Hippocampal formation (tissue), 2 donors: Measurements from ENCODE around the gene LRIT1.
"Not testable (repeated sequence)": the region's sequence is repeated elsewhere in the genome, so short reads cannot be mapped to it uniquely, and the experiment has no call there.

Experiments
- DNase-seq, 2 donors: peaks; one replicate each; lab custom pipeline; 2025; lab: John Stamatoyannopoulos, UW

LRIT1 gene, protein sequence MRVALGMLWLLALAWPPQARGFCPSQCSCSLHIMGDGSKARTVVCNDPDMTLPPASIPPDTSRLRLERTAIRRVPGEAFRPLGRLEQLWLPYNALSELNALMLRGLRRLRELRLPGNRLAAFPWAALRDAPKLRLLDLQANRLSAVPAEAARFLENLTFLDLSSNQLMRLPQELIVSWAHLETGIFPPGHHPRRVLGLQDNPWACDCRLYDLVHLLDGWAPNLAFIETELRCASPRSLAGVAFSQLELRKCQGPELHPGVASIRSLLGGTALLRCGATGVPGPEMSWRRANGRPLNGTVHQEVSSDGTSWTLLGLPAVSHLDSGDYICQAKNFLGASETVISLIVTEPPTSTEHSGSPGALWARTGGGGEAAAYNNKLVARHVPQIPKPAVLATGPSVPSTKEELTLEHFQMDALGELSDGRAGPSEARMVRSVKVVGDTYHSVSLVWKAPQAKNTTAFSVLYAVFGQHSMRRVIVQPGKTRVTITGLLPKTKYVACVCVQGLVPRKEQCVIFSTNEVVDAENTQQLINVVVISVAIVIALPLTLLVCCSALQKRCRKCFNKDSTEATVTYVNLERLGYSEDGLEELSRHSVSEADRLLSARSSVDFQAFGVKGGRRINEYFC

DNA sequence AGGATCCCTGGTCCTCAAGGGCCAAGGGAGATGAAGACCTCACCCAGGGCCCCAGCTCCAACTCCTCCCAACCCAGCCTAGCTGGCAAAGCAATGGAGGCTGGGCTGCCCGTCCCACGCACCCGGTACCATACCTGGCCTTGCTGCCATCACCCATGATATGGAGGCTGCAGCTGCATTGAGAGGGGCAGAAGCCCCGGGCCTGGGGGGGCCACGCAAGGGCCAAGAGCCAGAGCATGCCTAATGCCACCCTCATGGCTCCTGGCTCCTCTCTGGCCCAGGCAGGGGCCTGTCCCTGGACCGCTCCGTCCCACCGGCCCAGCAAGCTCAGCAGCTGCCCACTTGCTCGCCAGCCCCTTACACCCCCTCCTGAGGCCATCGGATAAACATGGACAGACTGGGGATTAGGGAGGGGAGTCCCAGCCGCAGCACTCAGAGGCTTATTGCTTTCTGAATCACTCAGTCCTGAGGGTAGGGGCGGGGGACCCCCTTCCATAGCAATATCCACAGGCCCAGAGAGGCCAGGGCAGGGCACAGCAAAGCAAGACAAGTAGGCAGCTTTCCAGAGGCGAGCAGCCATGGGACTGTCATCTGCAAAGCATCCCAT, at the start of gene LRIT1:
LRIT1 (minus strand) TSS at position 362 of the 606 bp plus-strand sequence; CDS start at position 255, 107 bp downstream.
- DNase-seq, result no peak

DNA sequence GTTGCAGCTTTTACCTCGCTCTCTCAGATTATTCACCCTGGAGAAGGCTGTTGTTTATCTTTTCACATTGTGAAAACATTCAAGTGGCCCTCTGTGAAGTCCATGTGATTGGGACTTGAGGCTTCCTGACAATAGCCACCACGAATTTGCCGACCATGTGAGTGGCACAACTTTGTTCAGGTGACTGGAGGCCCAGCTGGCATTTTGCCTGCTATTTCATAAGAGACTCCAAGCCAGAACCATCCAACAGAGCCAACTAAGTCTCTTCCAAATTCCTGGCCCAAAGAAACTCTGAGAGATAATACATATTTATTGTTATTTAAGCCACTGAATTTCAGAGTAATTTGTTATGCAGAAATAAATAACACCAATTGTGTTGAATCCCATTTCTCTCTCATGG, 48.9 kb upstream of the LRIT1 start:
- DNase-seq, result no peak

DNA sequence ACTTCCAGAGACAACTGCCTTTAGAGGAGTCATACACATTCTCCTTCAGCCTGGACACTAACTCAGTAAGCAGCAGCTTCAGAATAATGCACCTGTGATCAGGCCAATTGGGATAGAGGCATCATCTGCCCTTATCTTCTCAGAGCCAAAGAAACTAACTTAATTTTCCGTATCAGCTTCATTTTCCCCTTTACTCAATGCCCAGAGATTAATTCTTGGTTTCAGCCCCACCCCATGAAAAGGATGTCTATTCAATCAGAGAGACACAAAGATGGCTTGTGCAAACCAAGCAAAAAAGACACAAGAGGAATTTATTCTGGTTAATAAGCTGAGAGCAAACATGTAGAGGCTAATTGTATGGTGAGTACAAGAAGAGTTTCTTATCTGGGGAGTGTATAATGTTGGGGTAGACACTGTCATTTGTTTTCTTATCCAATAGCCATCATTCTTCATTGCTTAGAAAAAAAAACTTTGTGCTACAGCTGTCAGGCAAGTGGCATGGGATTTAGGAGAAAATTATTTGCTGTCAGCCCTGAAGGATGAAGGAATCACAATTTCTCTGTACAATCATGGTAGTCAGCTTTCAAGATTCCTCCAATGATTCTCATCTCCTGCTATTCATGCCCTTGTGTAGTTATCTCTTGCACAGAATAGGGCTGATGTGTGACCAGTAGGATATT, 48.3 kb upstream of the LRIT1 start:
- DNase-seq, result no peak

DNA sequence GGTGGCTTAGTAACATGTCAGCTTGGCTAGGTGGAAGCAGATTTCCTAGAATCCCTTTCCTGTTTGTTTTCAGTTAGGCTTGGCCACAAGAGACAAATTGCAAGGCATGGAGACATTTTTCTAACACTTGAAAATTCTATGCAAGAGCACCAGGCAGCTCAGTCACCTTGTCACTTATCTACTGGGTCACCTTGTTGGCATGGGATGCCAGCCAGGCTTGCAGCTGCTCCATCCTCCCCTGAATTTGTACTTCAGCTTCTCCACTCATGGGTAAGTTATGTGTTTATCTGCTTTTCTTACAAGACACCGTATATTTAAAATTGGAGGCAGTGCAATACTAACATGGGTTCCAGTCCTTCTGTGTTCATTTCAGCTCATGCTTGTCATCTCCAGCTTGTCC, 46.8 kb upstream of the LRIT1 start:
- DNase-seq, result no peak

DNA sequence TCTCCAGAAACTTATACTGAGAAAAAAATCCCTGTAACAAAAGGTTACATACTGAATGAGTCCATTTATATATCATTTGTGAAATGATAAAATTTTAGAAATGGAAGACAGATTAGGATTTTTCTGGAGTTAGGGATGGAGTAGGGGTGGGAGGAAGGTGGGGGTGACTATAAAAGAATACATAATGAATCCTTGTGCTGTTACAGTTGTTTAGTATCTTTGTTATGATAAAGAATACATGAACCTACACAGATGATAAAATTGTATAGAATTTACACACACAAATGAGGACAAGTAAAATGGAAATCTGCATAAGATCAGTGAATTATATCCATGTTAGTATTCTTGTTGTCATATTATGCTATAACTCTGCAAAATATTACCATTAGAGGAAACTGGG, 45.3 kb upstream of the LRIT1 start:
- no peak for DNase-seq

DNA sequence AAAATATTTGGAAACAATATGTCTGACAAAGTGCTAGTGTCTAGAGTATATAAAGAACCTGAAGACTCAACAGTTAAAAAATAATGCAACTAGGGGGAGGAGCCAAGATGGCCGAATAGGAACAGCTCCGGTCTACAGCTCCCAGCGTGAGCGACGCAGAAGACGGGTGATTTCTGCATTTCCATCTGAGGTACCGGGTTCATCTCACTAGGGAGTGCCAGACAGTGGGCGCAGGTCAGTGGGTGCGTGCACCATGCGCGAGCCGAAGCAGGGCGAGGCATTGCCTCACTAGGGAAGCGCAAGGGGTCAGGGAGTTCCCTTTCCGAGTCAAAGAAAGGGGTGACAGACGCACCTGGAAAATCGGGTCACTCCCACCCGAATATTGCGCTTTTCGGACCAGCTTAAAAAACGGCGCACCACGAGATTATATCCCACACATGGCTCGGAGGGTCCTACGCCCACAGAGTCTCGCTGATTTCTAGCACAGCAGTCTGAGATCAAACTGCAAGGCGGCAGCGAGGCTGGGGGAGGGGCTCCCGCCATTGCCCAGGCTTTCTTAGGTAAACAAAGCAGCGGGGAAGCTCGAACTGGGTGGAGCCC, 38.6 kb upstream of the LRIT1 start:
- DNase-seq, result not testable (repeated sequence)

DNA sequence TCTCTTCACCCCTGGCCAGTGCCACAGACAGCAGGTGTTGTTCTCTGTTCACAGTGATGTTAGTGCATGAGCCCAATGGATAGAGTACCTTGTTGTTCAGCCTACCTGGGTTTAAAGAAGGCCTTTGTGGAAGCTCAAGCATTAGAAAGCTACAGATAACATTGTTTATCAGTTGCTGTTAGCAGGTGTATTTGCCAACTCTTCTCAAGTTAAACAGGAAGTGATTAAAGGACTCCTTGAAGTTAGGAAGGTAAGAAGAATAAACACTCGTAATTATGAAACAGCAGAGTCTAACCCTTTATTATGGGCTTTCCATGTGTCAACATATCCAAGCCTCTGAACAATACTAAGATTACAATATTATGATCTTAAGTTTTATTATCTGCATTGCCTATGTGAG, 29.4 kb upstream of the LRIT1 start:
- DNase-seq, result no peak

DNA sequence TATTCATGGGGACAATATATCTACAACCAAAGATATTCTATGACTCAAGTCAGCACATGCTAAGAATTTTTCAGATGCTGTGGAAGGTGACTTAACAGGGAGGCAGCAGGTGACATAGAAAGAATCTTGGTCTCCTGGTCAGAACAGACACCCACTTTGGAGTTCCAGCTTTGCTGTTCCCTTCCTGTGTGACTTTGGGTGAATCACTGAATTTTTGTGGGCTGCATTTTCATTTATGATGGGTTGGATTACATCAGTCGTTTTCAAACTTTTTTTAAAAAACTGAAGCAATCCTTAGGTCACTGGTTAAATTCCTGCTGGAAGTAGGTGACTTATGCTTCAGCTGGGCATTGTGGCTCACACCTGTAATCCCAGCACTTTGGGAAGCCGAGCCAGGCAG, 28.4 kb upstream of the LRIT1 start:
- DNase-seq, result no peak

DNA sequence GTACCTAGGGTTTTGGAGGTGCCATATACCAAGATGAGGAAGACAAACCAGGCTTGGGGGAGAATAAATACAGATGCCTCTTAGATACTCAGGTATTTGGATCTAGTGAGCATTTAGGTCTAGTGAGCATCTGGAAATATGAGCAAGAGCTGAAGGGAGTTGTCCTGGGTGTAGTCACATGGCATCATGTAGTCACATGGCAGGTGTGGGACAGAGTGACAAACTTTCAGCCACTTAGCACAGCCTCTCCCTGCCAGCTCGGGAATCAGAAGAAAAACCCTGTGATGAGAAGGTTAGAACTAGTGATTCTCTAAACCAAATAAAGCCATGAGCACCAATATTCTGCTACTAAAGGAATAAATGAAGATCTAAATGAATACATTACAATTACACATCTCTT, 27.8 kb upstream of the LRIT1 start:
- no peak for DNase-seq

DNA sequence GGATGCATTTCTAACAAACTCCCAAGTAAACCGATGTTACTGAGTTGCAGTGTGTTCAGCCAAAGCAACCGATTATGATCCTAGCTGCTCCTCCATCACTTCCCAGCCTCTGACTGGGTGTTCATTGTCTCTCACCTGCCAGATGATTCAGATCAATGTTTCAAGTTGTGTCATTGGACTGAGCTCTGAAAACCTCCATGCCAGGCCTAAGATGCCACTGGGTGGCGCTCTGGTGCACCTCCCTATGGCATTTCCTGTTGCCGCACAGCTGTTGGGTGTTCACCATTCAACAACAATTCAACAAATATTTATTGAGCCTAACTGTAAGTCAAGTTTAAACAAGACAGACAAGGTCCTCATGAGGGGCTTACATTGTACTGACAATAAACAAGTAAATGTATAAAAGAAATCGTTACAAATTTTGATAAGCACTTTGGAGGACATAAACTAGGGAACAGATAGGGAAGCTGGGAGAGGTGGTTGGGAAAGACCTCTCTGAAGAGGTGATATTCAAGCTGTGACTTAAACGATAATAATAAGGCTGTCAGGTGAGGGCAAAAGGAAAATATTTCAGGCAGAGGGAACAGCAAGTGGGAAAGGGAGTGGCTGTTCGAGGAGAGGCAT, 26.3 kb upstream of the LRIT1 start:
- DNase-seq, result no peak

DNA sequence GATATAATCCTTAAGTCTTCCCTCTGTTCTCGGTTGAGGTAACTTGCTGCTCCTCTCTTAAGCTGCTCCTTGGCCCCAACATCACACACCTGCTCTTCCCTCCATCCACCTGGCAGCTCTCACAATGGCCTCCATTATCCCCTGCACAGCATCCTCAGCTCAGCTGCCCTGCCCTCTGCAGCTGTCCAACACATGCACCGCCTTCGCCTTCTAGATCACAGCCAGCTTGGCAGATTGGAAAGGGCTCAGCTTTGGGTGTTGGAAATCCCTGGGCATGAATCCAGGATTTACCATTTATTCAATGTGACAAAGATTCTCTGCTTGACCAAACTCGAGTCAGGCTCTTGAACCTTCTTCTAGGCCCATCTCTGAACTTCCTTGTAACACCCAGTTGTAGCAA, 24.1 kb upstream of the LRIT1 start:
- no peak for DNase-seq

DNA sequence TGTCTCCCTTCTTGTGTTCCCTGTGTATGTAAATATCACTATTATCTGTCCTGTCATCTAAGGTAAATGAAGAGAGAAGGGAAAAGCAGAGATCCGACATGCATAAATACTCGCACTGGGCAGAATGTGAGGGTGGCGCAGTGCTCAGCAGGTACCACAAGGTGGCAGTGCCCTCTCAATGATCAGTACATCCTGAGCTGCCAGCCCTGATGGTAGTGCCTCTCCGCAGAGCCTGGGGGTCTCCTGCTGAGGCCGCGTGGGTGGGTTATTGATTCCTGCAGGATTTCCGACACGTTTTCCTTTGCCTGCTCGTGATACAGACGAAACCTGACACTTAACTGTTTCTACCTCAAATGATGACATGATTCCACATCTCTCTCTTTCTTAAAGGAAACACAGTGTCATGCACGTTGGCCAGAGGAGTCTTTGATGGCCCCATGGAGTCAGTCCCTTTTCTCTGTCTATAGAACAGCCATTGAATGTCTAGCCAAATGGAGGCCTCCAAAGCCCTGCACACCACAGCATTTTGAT, 23.3 kb upstream of the LRIT1 start:
- peak; percentile 49 to 63 for DNase-seq

DNA sequence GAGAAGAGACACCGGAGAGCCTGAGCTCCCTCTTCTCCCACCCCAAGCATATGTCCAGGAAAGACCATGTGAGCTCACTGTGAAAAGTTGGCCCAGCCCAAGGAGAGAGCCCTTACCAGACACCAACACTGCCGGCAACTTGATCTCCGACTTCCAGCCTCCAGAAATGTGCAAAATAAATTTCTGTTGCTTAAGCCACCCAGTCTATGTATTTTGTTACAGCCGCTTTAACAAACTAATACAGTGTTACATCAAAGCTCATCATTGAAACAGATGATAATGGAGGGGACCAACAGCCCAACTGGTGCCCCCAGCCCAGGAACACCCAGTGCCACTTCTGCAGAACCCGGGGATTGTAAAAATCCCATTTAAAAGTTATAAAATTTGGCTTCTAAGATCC, 22.4 kb upstream of the LRIT1 start:
- no peak for DNase-seq

DNA sequence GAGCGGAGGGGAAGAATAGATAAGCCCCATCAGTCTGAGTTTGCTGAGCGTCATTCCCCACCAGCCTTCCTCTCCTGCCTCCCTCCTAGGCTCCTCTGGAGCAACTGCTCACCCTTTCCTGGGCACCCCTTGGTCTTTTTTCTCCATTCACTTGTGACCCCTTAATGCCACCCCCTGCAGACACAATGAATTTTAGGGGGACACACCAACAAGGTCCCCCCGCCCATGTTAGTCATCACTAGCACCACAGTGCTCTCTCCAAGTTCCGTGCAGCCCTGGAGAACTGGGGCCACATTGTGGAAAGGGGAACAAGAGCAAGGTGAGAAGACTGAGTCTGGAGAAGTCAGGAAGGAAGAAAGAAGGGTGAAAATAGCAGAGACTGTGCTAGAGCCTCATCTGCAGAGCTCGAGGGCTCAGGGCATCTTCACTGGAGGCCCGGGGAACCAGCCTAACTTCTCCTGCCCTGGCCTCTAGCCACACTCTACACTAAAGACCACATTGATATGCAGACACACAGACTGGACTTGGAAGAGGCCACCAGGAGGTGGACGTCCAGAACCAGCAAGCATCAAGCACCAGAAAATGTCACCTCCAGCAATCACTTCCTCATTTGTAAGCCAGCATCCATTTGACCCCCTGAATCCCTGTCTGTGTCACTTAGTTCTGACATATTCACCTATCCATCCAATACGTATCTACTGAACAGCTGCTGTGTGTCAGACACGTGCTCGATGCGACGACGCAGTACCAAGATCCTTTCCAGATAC, 21.0 kb upstream of the LRIT1 start:
- DNase-seq, result no peak

DNA sequence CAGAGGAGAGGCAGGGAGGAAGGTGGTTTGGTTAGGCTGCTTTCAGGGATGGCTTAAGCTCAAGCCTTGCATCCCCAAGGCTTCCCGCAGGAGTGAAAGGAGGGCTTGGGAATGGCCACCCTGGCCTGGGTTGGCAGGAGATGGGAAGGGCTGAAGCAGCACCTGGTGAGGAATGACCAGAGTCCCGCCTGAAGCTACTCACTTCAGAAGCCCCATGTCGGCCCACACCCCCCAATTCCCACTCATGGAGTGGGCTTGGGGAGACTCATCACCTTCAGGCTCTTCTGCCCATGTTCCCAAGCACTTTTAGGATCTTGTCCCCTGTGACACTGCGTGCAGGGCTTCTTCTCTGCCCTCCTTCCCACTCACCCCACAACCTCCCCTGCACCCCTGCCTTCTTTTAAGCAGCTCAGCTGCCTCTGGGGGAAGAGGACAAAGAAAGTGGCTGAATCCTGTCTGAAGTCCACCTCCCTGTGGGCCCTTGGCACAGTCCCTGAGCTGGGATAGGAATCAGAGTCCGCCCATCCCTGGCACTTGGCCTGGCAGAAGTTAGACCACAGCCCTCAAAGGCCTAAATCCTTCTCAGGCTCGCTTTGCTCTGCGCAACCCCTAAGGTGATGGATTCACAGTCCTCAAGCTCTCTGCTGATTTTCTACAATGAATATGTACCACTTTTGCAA, 20.0 kb upstream of the LRIT1 start:
- no peak for DNase-seq

DNA sequence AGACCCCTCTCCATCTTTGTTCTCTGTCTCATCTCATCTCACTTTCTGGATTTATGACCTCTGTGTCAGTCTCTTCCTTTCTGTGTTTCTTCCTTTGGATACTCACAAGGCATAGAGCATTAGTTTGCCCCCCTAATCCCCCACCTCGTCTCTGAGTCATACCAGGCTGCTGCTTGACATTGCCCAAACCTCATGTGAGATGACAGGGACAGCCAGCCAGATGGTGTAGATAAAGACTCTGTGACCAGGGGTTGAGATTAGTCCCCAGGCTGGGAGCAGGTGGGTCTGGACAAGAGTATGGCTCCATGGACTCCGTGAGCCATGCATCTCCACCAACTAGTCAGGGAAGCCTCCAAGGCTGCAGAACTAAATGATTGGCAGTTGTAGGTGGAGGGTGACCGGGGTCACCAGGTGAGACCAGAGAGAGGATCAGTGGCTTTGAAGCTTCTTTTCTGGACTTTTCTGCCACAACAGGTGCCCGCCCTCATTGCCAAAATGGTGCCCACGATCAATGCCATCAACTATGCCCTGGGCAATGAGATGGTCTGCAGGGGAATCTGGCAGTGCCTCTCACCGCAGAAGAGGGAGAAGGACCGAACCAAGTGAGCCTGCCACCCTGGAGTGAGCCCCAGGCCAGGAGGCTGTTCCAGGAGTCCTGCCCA, 16.8 kb upstream of the LRIT1 start:
- no peak for DNase-seq

DNA sequence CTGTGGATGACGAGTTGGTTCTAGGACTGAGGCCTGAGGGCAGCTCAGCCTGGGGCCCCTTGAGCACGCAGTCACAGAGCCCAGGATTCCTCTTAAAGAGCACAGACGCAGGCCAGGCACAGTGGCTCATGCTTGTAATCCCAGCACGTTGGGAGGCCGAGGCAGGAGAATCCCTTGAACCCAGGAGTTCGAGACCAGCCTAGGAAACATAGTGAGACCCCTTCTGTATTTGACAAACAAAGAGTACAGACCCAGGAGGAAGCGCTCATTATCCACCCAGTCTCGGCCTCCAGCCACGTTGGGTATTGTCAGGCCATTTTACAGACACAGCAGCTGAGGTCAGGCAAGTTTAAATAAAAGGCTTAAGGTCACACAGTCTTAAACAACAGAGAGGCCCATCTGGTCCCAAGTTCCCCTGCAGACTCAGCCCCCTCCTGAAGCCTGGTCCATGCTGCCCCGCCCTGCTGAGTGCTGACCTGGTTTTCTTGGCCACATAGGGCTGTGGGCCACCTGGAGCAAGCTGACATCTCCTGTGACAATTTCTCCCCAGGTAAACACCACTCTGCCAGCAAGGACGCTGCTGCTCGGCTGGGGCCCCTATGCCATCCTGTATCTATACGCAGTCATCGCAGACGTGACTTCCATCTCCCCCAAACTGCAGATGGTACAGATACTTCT, 16.1 kb upstream of the LRIT1 start:
- DNase-seq, result no peak

DNA sequence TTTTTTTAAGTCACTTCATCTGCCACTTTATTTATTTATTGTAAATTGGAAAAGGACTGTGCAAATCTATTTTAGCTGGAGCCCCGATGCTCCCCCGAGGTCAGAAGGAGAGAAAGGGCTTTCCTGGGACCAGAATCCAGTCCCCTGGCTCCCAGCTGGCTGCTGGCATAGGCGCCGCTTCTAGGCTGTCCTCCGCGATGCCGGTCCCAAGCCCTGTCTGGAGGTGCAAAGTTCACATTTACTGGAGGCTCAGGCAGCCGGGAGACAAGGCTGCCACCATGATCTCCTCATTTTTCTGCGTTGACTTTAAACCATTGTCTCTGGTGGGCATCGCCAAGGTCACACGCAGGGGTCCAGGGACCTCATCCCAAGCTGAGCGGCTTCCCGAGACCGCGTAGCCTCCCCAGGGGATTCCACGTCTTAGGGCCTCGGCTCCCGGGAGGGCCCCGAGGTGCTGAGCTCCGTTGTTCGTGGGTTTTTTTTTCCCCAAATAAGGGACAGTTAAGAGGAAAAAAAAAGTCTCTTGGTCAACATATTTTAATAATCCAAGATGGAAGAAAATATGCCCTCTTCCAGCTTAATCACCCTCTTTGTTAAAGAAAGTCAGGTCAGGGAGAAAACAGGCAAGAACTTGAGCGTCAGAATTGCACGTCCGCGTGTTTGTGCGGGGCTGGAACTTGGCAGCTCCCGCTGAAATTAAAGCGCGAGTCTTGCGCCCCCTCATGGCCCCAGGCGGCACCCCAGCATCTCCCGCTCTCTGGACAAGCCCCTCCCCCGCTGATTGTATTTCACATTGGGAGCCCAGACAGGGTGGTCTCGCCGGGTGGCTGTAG, 15.4 kb upstream of the LRIT1 start:
- DNase-seq, result peak in 1 of 2 donors; percentile 63
